Endothelial cell of umbilical vein (primary cell): ENCODE results near the gene KIF26A. TPM values are rescaled to one million over a fixed set of nuclear protein-coding genes. Genes with fewer than 3 reads are reported as not detected.

Source experiments
- BruUV-seq: library from RNA; stranded (reverse); fragments of 400-500 nt; replicated peaks from 2 replicates; lab custom pipeline; 2021; lab: Mats Ljungman, UMichigan
- CTCF ChIA-PET: fragments of 300-600, 350-600 bp; sonication (Branson Sonifier 250); formaldehyde crosslinking; loops from one replicate; lab custom pipeline; 2021; ENCODE audit warnings: antibody characterized with exemption, inconsistent platforms; lab: Charles Lee
- POLR2A ChIA-PET: fragments of 300-600, 350-600 bp; sonication (Branson Sonifier 250); formaldehyde crosslinking; loops from one replicate; lab custom pipeline; 2021; ENCODE audit warnings: antibody characterized with exemption, inconsistent platforms; lab: Charles Lee
- DNase-seq: peaks from one replicate; pipeline ENCODE4 v3.0.0-alpha.2; 2011; ENCODE audit warnings: low read depth, low spot score
- FAIRE-seq: peaks from 2 replicates; lab custom pipeline; 2011; peaks lifted over from hg19 to GRCh38; lab: Jason Lieb, UNC
- H2AFZ ChIP-seq: 2 replicates; pipeline ENCODE4 v1.6.0; 2012; ENCODE audit warnings: low read depth, low read length, control low read depth, inconsistent platforms
- H3K27ac ChIP-seq: 2 replicates; pipeline ENCODE4 v1.5.1; 2011; ENCODE audit warnings: low read depth, mild to moderate bottlenecking, control low read depth, low read length, moderate library complexity; ENCODE audit not compliant: insufficient read depth
- H3K27me3 ChIP-seq, 2 experiments: 2 replicates each; pipeline versions ENCODE4 v1.6.0 to v1.6.1; 2011; ENCODE audit warnings: low read length in 2 of 2, mixed read lengths in 1 of 2; ENCODE audit not compliant: control insufficient read depth in 2 of 2, insufficient read depth in 2 of 2
- H3K36me3 ChIP-seq, 2 experiments: 2 replicates in 1 of 2; 3 replicates in 1 of 2; pipeline ENCODE4 v1.5.1; 2011; ENCODE audit warnings: low read length in 2 of 2, mild to moderate bottlenecking in 1 of 2, moderate library complexity in 1 of 2; ENCODE audit not compliant: control insufficient read depth in 2 of 2, insufficient read depth in 2 of 2; ENCODE audit errors: extremely low read depth in 1 of 2
- H3K4me1 ChIP-seq: 3 replicates; pipeline ENCODE4 v1.5.1; 2011; ENCODE audit warnings: mild to moderate bottlenecking, low read length; ENCODE audit not compliant: control insufficient read depth, insufficient read depth; ENCODE audit errors: extremely low read depth
- H3K4me2 ChIP-seq: 2 replicates; pipeline ENCODE4 v1.6.1; 2011; ENCODE audit warnings: low read length, control low read depth, mixed read lengths; ENCODE audit not compliant: insufficient read depth
- H3K4me3 ChIP-seq, 3 experiments: fragments of 200-600 bp in 1 of 3; sonication (generic), shearing (Covaris generic) in 1 of 3; replicated peaks in 1 of 3; 2 replicates each; pipeline ENCODE4 v1.5.1; 2011 to 2016; ENCODE audit warnings: control low read depth in 3 of 3, low read length in 3 of 3, mild to moderate bottlenecking in 2 of 3, inconsistent platforms in 1 of 3, low read depth in 1 of 3, moderate library complexity in 1 of 3; ENCODE audit not compliant: insufficient read depth in 1 of 3
- H3K79me2 ChIP-seq: 2 replicates; pipeline ENCODE4 v1.6.0; 2012; ENCODE audit warnings: low read length, inconsistent platforms; ENCODE audit not compliant: control insufficient read depth, insufficient read depth
- H3K9ac ChIP-seq: replicated peaks from 2 replicates; pipeline ENCODE3; 2011; ENCODE audit warnings: low read length, control low read depth; ENCODE audit not compliant: insufficient read depth; ENCODE audit errors: extremely low read depth
- H3K9me1 ChIP-seq: replicated peaks from 3 replicates; pipeline ENCODE4 v1.6.0; 2011; ENCODE audit warnings: mild to moderate bottlenecking, low read length; ENCODE audit not compliant: control insufficient read depth, insufficient read depth; ENCODE audit errors: extremely low read depth
- H3K9me3 ChIP-seq: replicated peaks from 2 replicates; pipeline ENCODE4 v1.5.1; 2012; ENCODE audit warnings: low read length, inconsistent platforms; ENCODE audit not compliant: control insufficient read depth, insufficient read depth
- H4K20me1 ChIP-seq: replicated peaks from 2 replicates; pipeline ENCODE3; 2011; ENCODE audit warnings: mild to moderate bottlenecking, low read length; ENCODE audit not compliant: control insufficient read depth, insufficient read depth; ENCODE audit errors: extremely low read depth
- EZH2 ChIP-seq: IDR thresholded peaks from 2 replicates; pipeline ENCODE4 v1.6.1; 2012; ENCODE audit warnings: borderline replicate concordance, low read depth, mild to moderate bottlenecking, moderate library complexity, low read length, inconsistent platforms; ENCODE audit not compliant: severe bottlenecking
- FOS ChIP-seq: IDR thresholded peaks from 2 replicates; pipeline ENCODE4 v1.6.1; 2011; ENCODE audit warnings: mild to moderate bottlenecking, low read length, moderate library complexity, borderline replicate concordance; ENCODE audit not compliant: insufficient read depth
- GATA2 ChIP-seq: IDR thresholded peaks from 2 replicates; pipeline ENCODE4 v1.7.0; 2011; ENCODE audit warnings: low read depth, mild to moderate bottlenecking, moderate library complexity, mixed read lengths, low read length; ENCODE audit not compliant: insufficient read length, insufficient read depth
- JUN ChIP-seq: IDR thresholded peaks from 2 replicates; pipeline ENCODE4 v1.6.1; 2011; ENCODE audit warnings: borderline replicate concordance, low read depth; ENCODE audit not compliant: insufficient read length, insufficient read depth
- MYC ChIP-seq: IDR thresholded peaks from one replicate; pipeline ENCODE4 v1.6.1; 2011; ENCODE audit warnings: mild to moderate bottlenecking, low read depth, low read length
- POLR2A ChIP-seq: IDR thresholded peaks from 2 replicates; pipeline ENCODE4 v1.6.1; 2012; ENCODE audit warnings: low read depth, mild to moderate bottlenecking, control low read depth, low read length
- POLR2AphosphoS5 ChIP-seq: IDR thresholded peaks from 2 replicates; pipeline ENCODE4 v1.6.1; 2012; ENCODE audit warnings: low read depth, mild to moderate bottlenecking, control low read depth, low read length, moderate library complexity; ENCODE audit not compliant: insufficient read depth
- dilution Hi-C: fragments of 300-500 bp; cut with MboI; formaldehyde crosslinking; loops from one replicate; pipeline ENCODE4 v1.15.0; 2019; ENCODE audit warnings: low sequenced_read_pairs; ENCODE audit not compliant: extremely low pct_ligation_motif_present
- intact Hi-C: fragments of 100-400 bp; cut with micrococcal nuclease; formaldehyde crosslinking; loops from one replicate; pipeline ENCODE4 v1.10.0; 2022
- polyA plus RNA-seq, 4 experiments: library from polyadenylated mRNA; depleted of rRNA in 3 of 4; stranded (reverse) in 3 of 4; unstranded in 1 of 4; fragments of >200 nt; gene quantifications; 2 replicates each; pipeline versions ENCODE4 v1.2.1 to v1.2.3, GENCODE V29; 2011 to 2012; ENCODE audit warnings: missing spikeins in 1 of 4
- total RNA-seq: library from RNA; stranded (reverse); gene quantifications from 2 replicates; pipeline ENCODE4 v1.2.3, GENCODE V29; 2021
- TF ChIP-seq, protein P1 (sequence below), 2 donors: IDR thresholded peaks; 1 replicate in 1 of 2; 2 replicates in 1 of 2; pipeline ENCODE4 v1.5.1; 2011; ENCODE audit warnings: low read length in 2 of 2, mild to moderate bottlenecking in 2 of 2, moderate library complexity in 2 of 2, control low read depth in 1 of 2, inconsistent platforms in 1 of 2, low read depth in 1 of 2; ENCODE audit not compliant: insufficient read depth in 1 of 2; ENCODE audit errors: extremely low read depth in 1 of 2
- TF ChIP-seq, protein P2 (sequence below): IDR thresholded peaks from 2 replicates; pipeline ENCODE4 v1.6.1; 2011; ENCODE audit not compliant: insufficient read depth, insufficient read length

The KIF26A gene
- total and polyA plus RNA-seq, 2 donors (not counting 3 experiments of a cell fraction or from before 2014, with no cell fraction given) = 3.6 to 10.7 TPM

GRCh38 chr14:104218361-104219180 is 80.2 kb downstream of the KIF26A start:
- FAIRE-seq = no peak
- Histone ChIP-seq H3K27me3 (no peaks in the 10 kb centered on the region), H3K4me1 (no peaks in the 10 kb centered on the region), H3K27ac (no peak overlapping the region), H3K4me3 (no peak overlapping the region), H4K20me1 (no peaks in the 10 kb centered on the region), H3K79me2 (no peaks in the 10 kb centered on the region), H3K4me2 (no peak overlapping the region), H3K9me3 (no peaks in the 10 kb centered on the region), H3K9ac (no peak overlapping the region), H2AFZ (no peak overlapping the region), H3K36me3 (no peaks in the 10 kb centered on the region), H3K9me1 (no peaks in the 10 kb centered on the region)
- intact Hi-C loops = no loop called here
- no peak for DNase-seq
- POLR2A ChIA-PET = no interaction called here
- CTCF ChIA-PET = no interaction called here
- TF ChIP-seq, protein P1, sequence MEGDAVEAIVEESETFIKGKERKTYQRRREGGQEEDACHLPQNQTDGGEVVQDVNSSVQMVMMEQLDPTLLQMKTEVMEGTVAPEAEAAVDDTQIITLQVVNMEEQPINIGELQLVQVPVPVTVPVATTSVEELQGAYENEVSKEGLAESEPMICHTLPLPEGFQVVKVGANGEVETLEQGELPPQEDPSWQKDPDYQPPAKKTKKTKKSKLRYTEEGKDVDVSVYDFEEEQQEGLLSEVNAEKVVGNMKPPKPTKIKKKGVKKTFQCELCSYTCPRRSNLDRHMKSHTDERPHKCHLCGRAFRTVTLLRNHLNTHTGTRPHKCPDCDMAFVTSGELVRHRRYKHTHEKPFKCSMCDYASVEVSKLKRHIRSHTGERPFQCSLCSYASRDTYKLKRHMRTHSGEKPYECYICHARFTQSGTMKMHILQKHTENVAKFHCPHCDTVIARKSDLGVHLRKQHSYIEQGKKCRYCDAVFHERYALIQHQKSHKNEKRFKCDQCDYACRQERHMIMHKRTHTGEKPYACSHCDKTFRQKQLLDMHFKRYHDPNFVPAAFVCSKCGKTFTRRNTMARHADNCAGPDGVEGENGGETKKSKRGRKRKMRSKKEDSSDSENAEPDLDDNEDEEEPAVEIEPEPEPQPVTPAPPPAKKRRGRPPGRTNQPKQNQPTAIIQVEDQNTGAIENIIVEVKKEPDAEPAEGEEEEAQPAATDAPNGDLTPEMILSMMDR (IDR thresholded peaks at IDR 0.05; ENCODE audit: extremely low read depth in 1 of 2, insufficient read depth in 1 of 2, low read depth in 1 of 2, low read length in 2 of 2) = no peak
- TF ChIP-seq FOS = no peak
- TF ChIP-seq MYC = no peak
- TF ChIP-seq GATA2 = no peak
- TF ChIP-seq POLR2A = no peak
- TF ChIP-seq POLR2AphosphoS5 = no peak
- TF ChIP-seq EZH2 = no peak
- TF ChIP-seq, protein P2, sequence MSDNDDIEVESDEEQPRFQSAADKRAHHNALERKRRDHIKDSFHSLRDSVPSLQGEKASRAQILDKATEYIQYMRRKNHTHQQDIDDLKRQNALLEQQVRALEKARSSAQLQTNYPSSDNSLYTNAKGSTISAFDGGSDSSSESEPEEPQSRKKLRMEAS = no peak
- no peak for TF ChIP-seq JUN
- no TSS peak for BruUV-seq
- dilution Hi-C loops = no loop called here
